ENCODE data around the gene PCNA.

GRCh38 chr20:5095931-5096330, 23.8 kb downstream of the PCNA start:
- no peak for TF ChIP-seq CTCF (IDR thresholded peaks at IDR 0.05)
- TF ChIP-seq POLR2A (IDR thresholded peaks at IDR 0.05): no peak

Measured in transverse colon (tissue), 3 donors.